ENCODE data around the gene PTGFRN.

GRCh38 chr1:116882866-116883265, 26.9 kb upstream of the PTGFRN start:
- TF ChIP-seq SP1 (IDR thresholded peaks at IDR 0.05; ENCODE audit: low read depth, low read length) (no peak), RAD21 (IDR thresholded peaks at IDR 0.05 in 1 of 2, conservative IDR thresholded peaks at IDR 0.05 in 1 of 2; ENCODE audit: low read depth in 2 of 2, low read length in 2 of 2) (no peak), CTCF (IDR thresholded peaks at IDR 0.05; ENCODE audit: control extremely low read depth in 1 of 3, insufficient read depth in 1 of 3, low read depth in 1 of 3, low read length in 3 of 3) (no peak), POU5F1 (IDR thresholded peaks at IDR 0.05; ENCODE audit: low read depth, low read length) (no peak), EZH2 (IDR thresholded peaks at IDR 0.05; ENCODE audit: low read depth, low read length, severe bottlenecking) (no peak), SIN3A (conservative IDR thresholded peaks at IDR 0.05 in 1 of 2, IDR thresholded peaks at IDR 0.05 in 1 of 2; ENCODE audit: low read depth in 1 of 2, low read length in 2 of 2) (no peak), CBX5 (IDR thresholded peaks at IDR 0.05; ENCODE audit: low read depth, low read length) (no peak), TBP (IDR thresholded peaks at IDR 0.05; ENCODE audit: low read depth, low read length) (no peak), BCL11A (IDR thresholded peaks at IDR 0.05; ENCODE audit: low read depth in 2 of 2, low read length in 2 of 2) (no peak), HDAC6 (IDR thresholded peaks at IDR 0.05; ENCODE audit: low read depth, low read length) (no peak), CREB1 (IDR thresholded peaks at IDR 0.05) (no peak), POLR2AphosphoS5 (IDR thresholded peaks at IDR 0.05; ENCODE audit: low read depth, low read length) (no peak), SRF (IDR thresholded peaks at IDR 0.05; ENCODE audit: low read depth, low read length) (no peak)

Measured in H1 (cell line).